B cell (primary cell): ENCODE measurements around the gene NPAS3. TPM values are rescaled to one million over a fixed set of nuclear protein-coding genes. Genes with fewer than 3 reads are reported as not detected.

Experiments used
- ATAC-seq: fragments of 200-7000 bp; cut with Tn5 transposase; one replicate; pipeline ENCODE4 v1.10.0; 2021; ENCODE audit warnings: low read depth, mild to moderate bottlenecking, moderate number of reproducible peaks, moderate library complexity
- CTCF ChIA-PET: fragments of 350-600 bp; sonication (Branson Sonifier 250); formaldehyde crosslinking; loops from one replicate; lab custom pipeline; 2021; ENCODE audit warnings: antibody characterized with exemption, inconsistent platforms; lab: Charles Lee
- POLR2A ChIA-PET: fragments of 350-600 bp; sonication (Branson Sonifier 250); formaldehyde crosslinking; loops from one replicate; lab custom pipeline; 2021; ENCODE audit warnings: antibody characterized with exemption; lab: Charles Lee
- DNase-seq: peaks from one replicate; pipeline ENCODE4 v3.0.0; 2013
- H2AFZ ChIP-seq: 2 replicates; pipeline ENCODE4 v1.6.1; 2012; ENCODE audit warnings: mild to moderate bottlenecking, low read depth, low read length; ENCODE audit not compliant: insufficient read depth, poor library complexity, severe bottlenecking
- H3K27ac ChIP-seq, 2 donors: 1 replicate in 1 of 2; 2 replicates in 1 of 2; pipeline ENCODE4 v1.5.1; 2012 to 2013; ENCODE audit warnings: low read length in 2 of 2, mild to moderate bottlenecking in 2 of 2, moderate library complexity in 1 of 2
- H3K27me3 ChIP-seq, 4 experiments: fragments of 200-600 bp in 1 of 4; sonication (generic) in 1 of 4; replicated peaks in 1 of 4; 1 replicate in 2 of 4; 2 replicates in 2 of 4; pipeline versions ENCODE4 v1.6.1 to v1.7.0; 2013 to 2016; ENCODE audit warnings: low read length in 3 of 4, mild to moderate bottlenecking in 2 of 4, mixed read lengths in 1 of 4, moderate library complexity in 1 of 4; ENCODE audit not compliant: insufficient read depth in 4 of 4, control insufficient read depth in 3 of 4; ENCODE audit errors: control extremely low read depth in 1 of 4
- H3K36me3 ChIP-seq, 2 experiments: replicated peaks in 1 of 2; 1 replicate in 1 of 2; 2 replicates in 1 of 2; pipeline versions ENCODE4 v1.6.1 to v1.7.1; 2013; ENCODE audit warnings: low read length in 1 of 2; ENCODE audit not compliant: insufficient read depth in 2 of 2, control insufficient read depth in 1 of 2; ENCODE audit errors: control extremely low read depth in 1 of 2, extremely low read depth in 1 of 2
- H3K4me1 ChIP-seq, 2 donors: fragments of 200-600 bp in 1 of 2; sonication (generic) in 1 of 2; 1 replicate in 1 of 2; 2 replicates in 1 of 2; pipeline versions ENCODE4 v1.5.1 to v1.6.1; 2013 to 2017; ENCODE audit warnings: low read length in 2 of 2; ENCODE audit not compliant: control insufficient read depth in 2 of 2, insufficient read depth in 2 of 2
- H3K4me2 ChIP-seq: replicated peaks from 2 replicates; pipeline ENCODE3; 2012; ENCODE audit warnings: mild to moderate bottlenecking, low read depth, low read length; ENCODE audit not compliant: poor library complexity, severe bottlenecking
- H3K4me3 ChIP-seq, 5 experiments: fragments of 200-600 bp in 1 of 5; sonication (generic) in 1 of 5; 1 replicate in 3 of 5; 2 replicates in 2 of 5; pipeline versions ENCODE4 v1.5.1 to v1.7.0; 2011 to 2016; ENCODE audit warnings: low read length in 4 of 5, mild to moderate bottlenecking in 4 of 5, low read depth in 2 of 5, control low read depth in 1 of 5, moderate library complexity in 1 of 5; ENCODE audit not compliant: insufficient read depth in 1 of 5; ENCODE audit errors: control extremely low read depth in 1 of 5, extremely low read depth in 1 of 5
- H3K79me2 ChIP-seq: fragments of 200-600 bp; sonication (generic); one replicate; pipeline ENCODE4 v1.6.0; 2016; ENCODE audit warnings: low read length; ENCODE audit not compliant: control insufficient read depth, insufficient read depth
- H3K9ac ChIP-seq: fragments of 200-600 bp; sonication (generic); 2 replicates; pipeline ENCODE4 v1.6.1; 2017; ENCODE audit warnings: mild to moderate bottlenecking, low read length, moderate library complexity
- H3K9me3 ChIP-seq, 3 donors: one replicate each; pipeline versions ENCODE4 v1.6.1 to v1.7.1; 2013; ENCODE audit warnings: low read length in 2 of 3; ENCODE audit not compliant: control insufficient read depth in 2 of 3, insufficient read depth in 1 of 3; ENCODE audit errors: control extremely low read depth in 1 of 3
- H4K20me1 ChIP-seq: 2 replicates; pipeline ENCODE4 v1.6.0; 2012; ENCODE audit warnings: mild to moderate bottlenecking, low read length; ENCODE audit not compliant: insufficient read depth, control insufficient read depth, poor library complexity, severe bottlenecking
- H3K27ac Mint-ChIP-seq: one replicate; pipeline ENCODE4 v1.8.0; 2021; ENCODE audit warnings: mixed read lengths
- H3K27me3 Mint-ChIP-seq: one replicate; pipeline ENCODE4 v1.8.0; 2021; ENCODE audit warnings: mixed read lengths
- H3K4me1 Mint-ChIP-seq: one replicate; pipeline ENCODE4 v1.8.0; 2021; ENCODE audit warnings: mixed read lengths
- H3K4me3 Mint-ChIP-seq: one replicate; pipeline ENCODE4 v1.8.0; 2021; ENCODE audit warnings: mixed read lengths
- H3K9me3 Mint-ChIP-seq: one replicate; pipeline ENCODE4 v1.8.0; 2022; ENCODE audit warnings: mixed read lengths; ENCODE audit not compliant: insufficient read depth
- CTCF ChIP-seq: fragments of 200-600 bp; IDR thresholded peaks from one replicate; pipeline ENCODE4 v1.8.0; 2022; ENCODE audit warnings: antibody characterized with exemption, mild to moderate bottlenecking
- EZH2 ChIP-seq: IDR thresholded peaks from 2 replicates; pipeline ENCODE4 v1.6.1; 2012; ENCODE audit warnings: borderline replicate concordance, low read depth, mild to moderate bottlenecking, moderate library complexity, low read length; ENCODE audit not compliant: insufficient read depth, poor library complexity, severe bottlenecking
- WGBS: methylation state at CpG from one replicate; pipeline ENCODE4 v1.1.5; 2013; ENCODE audit warnings: missing lambda C conversion rate; ENCODE audit not compliant: insufficient coverage; 5-methylcytosine and 5-hydroxymethylcytosine counted together
- intact Hi-C: fragments of 100-400 bp; cut with micrococcal nuclease; formaldehyde crosslinking; loops from one replicate; pipeline ENCODE4 v1.10.0; 2022
- polyA plus RNA-seq: library from polyadenylated mRNA; depleted of rRNA; stranded (reverse); fragments of >200 nt; gene quantifications from 2 replicates; pipeline ENCODE4 v1.2.3, GENCODE V29; 2012
- total RNA-seq, 2 donors: library from RNA; stranded (reverse); fragments of 120-200 nt in 1 of 2; gene quantifications; 1 replicate in 1 of 2; 2 replicates in 1 of 2; pipeline versions ENCODE4 v1.2.3 to v1.2.4, GENCODE V29; 2013 to 2022

Gene NPAS3
- total and polyA plus RNA-seq, 2 donors (not counting 1 experiment from before 2014, with no cell fraction given), result not detected

GRCh38 chr14:32934881-32935633, 3.6 kb upstream of the NPAS3 start:
- no peak for TF ChIP-seq CTCF
- TF ChIP-seq EZH2, result no peak
- peak; percentile 7 for DNase-seq
- H2AFZ ChIP-seq, result no peak overlapping the region

More at GRCh38 chr14:32934881-32935633, 3.6 kb upstream of the NPAS3 start:
- Histone ChIP-seq H3K4me3 (no peak overlapping the region), H3K27me3 (peaks cover 0 to 57% (median 37%) of the 10 kb centered on the region in 4 experiments), H3K9ac (no peak overlapping the region), H3K4me1 (peaks cover 12 to 20% of the 10 kb centered on the region in 2 donors), H3K9me3 (peaks cover 0 to 25% (median 0%) of the 10 kb centered on the region in 3 donors), H3K36me3 (no peaks in the 10 kb centered on the region), H3K27ac (no peak overlapping the region), H4K20me1 (no peaks in the 10 kb centered on the region), H3K4me2 (peak overlapping the region; percentile 5), H3K79me2 (no peaks in the 10 kb centered on the region)
- Mint-ChIP-seq H3K9me3 (no peaks in the 10 kb centered on the region), H3K4me1 (peaks cover 11% of the 10 kb centered on the region), H3K27me3 (peaks cover 67% of the 10 kb centered on the region), H3K4me3 (no peak overlapping the region), H3K27ac (no peak overlapping the region)
- ChIA-PET CTCF (no interaction called here), POLR2A (no interaction called here)
- ATAC-seq, result no peak
- 5% methylated on average over 32 of the region's 42 CpGs for WGBS
- intact Hi-C loops, result no loop called here
